Measurements from ENCODE around the gene C1QTNF12.

C1QTNF12 gene

GRCh38 chr1:1281533-1282321 lies 35.2 kb upstream of the C1QTNF12 start:
- DNase-seq = no peak

- DNase-seq = no peak
These were observed 34.4 kb upstream of the C1QTNF12 start for GRCh38 chr1:1280782-1281481.

GRCh38 chr1:1279028-1279427 lies 32.5 kb upstream of the C1QTNF12 start:
- DNase-seq = no peak

GRCh38 chr1:1278620-1279019 lies 32.1 kb upstream of the C1QTNF12 start:
- DNase-seq = no peak

- no peak for DNase-seq
These were observed 29.3 kb upstream of the C1QTNF12 start for GRCh38 chr1:1275836-1276235.

- no peak for DNase-seq
These were observed 28.5 kb upstream of the C1QTNF12 start for GRCh38 chr1:1274931-1275431.

- DNase-seq = no peak
These were observed 27.9 kb upstream of the C1QTNF12 start for GRCh38 chr1:1274299-1274930.

GRCh38 chr1:1273512-1274298 lies 27.2 kb upstream of the C1QTNF12 start, which contains the start of gene UBE2J2:
UBE2J2 (minus strand) TSS chr1:1273854; CDS start chr1:1267992, 5,862 bp downstream.
- peak; percentile 93 for DNase-seq

- DNase-seq = no peak
These were observed 26.6 kb upstream of the C1QTNF12 start for GRCh38 chr1:1273209-1273511.

GRCh38 chr1:1272341-1273208 lies 26.1 kb upstream of the C1QTNF12 start:
- DNase-seq = no peak

- no peak for DNase-seq
These were observed 24.3 kb upstream of the C1QTNF12 start for GRCh38 chr1:1270813-1271212.

GRCh38 chr1:1268284-1268682 lies 21.8 kb upstream of the C1QTNF12 start:
- DNase-seq = no peak

GRCh38 chr1:1267488-1268283 lies 21.2 kb upstream of the C1QTNF12 start:
- DNase-seq = no peak

GRCh38 chr1:1264868-1265272 lies 18.3 kb upstream of the C1QTNF12 start:
- DNase-seq = no peak

GRCh38 chr1:1264026-1264425 lies 17.5 kb upstream of the C1QTNF12 start:
- DNase-seq = no peak

- DNase-seq = no peak
These were observed 16.2 kb upstream of the C1QTNF12 start for GRCh38 chr1:1262758-1263157.

GRCh38 chr1:1262071-1262470 lies 15.5 kb upstream of the C1QTNF12 start:
- no peak for DNase-seq

- no peak for DNase-seq
These were observed 14.5 kb upstream of the C1QTNF12 start for GRCh38 chr1:1260843-1261560.

GRCh38 chr1:1259951-1260600 lies 13.6 kb upstream of the C1QTNF12 start:
- DNase-seq = no peak

GRCh38 chr1:1259540-1259939 lies 13.0 kb upstream of the C1QTNF12 start:
- no peak for DNase-seq

Data from activated gamma-delta T cell treated with Interleukin-2 at 50 U/mL for 16 hours (primary cell).